ENCODE results near the gene MIOS.
"Not testable (repeated sequence)": the region's sequence is repeated elsewhere in the genome, so short reads cannot be mapped to it uniquely, and the experiment has no call there.

Gene MIOS

GRCh38 chr7:7647495-7648036 lies 80.9 kb downstream of the MIOS start:
- DNase-seq (ENCODE audit: low read depth): no peak

- no peak for DNase-seq (ENCODE audit: low read depth)
Measured at GRCh38 chr7:7650682-7651206, 84.1 kb downstream of the MIOS start.

DNA sequence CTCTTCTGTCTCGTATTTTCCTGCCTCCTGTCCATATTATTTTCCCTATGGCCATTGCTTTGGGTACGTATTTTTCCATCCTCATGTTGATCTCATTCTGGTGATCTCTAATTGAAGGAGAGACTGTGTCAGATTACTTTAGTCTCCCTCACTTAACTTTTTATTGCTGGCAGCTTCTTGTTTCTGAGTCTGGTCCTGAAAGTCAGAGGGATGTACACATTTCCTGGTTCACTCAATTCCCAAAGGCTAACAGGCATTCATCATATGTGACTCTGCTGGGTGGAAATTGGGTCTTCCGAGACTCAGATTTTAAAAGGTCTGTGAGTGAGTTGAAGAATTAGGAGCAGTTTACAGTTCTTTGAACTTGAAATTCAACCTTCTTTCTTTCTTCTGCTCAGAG lies 84.8 kb downstream of the MIOS start:
- DNase-seq (ENCODE audit: low read depth): no peak

GRCh38 chr7:7652798-7653540 lies 86.3 kb downstream of the MIOS start:
- no peak for DNase-seq (ENCODE audit: low read depth)

- DNase-seq (ENCODE audit: low read depth): no peak
Measured at GRCh38 chr7:7653593-7654187, 87.0 kb downstream of the MIOS start.

GRCh38 chr7:7654964-7655715 lies 88.5 kb downstream of the MIOS start:
- no peak for DNase-seq (ENCODE audit: low read depth)

- DNase-seq (ENCODE audit: low read depth): not testable (repeated sequence)
Measured at GRCh38 chr7:7656459-7656858, 89.8 kb downstream of the MIOS start.
